ENCODE measurements around the gene TOP1. TPM values are rescaled to one million over a fixed set of nuclear protein-coding genes. Genes with fewer than 3 reads are reported as not detected.

TOP1 gene
- total RNA-seq, 1 donor from 2014 or later: 52.0 TPM

DNA sequence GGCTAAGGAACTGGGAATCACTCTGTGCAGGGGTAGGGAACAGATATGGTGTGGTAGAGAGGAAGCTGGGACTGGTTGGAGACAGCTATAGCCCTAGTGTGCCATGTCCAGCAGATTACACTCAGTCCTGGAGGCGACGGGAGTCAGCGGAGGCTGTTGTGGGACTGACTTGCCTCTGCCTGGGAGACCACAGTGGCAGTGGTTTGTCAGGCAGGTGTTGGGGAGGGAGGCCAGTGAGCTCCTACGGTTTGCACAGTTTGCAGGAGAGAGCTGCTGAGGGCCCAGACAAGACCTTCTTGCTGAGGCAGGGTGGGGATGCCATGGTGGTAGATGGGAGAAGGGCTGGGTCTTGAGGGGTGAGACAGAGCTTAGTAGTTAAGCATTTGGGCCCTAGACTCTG lies 113.6 kb downstream of the TOP1 start:
- ATAC-seq (no peak), DNase-seq (no peak)
- Histone ChIP-seq H3K27me3 (ENCODE audit: low read depth) (no peaks in the 10 kb centered on the region), H3K36me3 (peaks cover 4% of the 10 kb centered on the region), H3K4me1 (peaks cover 94% of the 10 kb centered on the region), H3K27ac (peak overlapping the region; percentile 73), H3K9me3 (no peaks in the 10 kb centered on the region), H3K4me3 (peak overlapping the region; percentile 21)
- TF ChIP-seq, protein P1, sequence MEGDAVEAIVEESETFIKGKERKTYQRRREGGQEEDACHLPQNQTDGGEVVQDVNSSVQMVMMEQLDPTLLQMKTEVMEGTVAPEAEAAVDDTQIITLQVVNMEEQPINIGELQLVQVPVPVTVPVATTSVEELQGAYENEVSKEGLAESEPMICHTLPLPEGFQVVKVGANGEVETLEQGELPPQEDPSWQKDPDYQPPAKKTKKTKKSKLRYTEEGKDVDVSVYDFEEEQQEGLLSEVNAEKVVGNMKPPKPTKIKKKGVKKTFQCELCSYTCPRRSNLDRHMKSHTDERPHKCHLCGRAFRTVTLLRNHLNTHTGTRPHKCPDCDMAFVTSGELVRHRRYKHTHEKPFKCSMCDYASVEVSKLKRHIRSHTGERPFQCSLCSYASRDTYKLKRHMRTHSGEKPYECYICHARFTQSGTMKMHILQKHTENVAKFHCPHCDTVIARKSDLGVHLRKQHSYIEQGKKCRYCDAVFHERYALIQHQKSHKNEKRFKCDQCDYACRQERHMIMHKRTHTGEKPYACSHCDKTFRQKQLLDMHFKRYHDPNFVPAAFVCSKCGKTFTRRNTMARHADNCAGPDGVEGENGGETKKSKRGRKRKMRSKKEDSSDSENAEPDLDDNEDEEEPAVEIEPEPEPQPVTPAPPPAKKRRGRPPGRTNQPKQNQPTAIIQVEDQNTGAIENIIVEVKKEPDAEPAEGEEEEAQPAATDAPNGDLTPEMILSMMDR (IDR thresholded peaks at IDR 0.05): no peak
- intact Hi-C loops (cut with DNase I): no loop called here

DNA sequence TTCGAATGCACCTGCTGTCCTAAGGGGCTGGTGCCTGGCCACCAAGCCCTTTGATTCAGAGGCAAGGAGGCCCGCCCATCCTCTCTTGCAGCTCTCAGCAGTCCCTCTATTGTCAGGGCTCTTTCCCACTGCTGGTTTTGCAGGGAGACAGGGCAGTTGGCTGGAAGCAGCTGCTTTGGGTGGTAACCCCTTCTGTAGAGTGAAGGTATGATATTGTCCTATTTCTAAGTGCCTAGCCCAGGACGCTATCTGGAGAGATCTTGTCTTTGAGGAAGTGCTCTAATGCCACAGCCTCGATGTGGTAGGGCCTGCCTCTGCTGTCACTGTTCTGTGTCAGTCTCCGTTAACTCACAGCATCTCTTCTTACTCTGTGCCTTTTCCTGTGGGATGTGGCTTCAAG lies 114.3 kb downstream of the TOP1 start:
- DNase-seq: no peak
- intact Hi-C loops (cut with DNase I): no loop called here
- peaks cover 100% of the 10 kb centered on the region for H3K4me1 ChIP-seq
- TF ChIP-seq, protein P1 (IDR thresholded peaks at IDR 0.05): no peak
- no peaks in the 10 kb centered on the region for H3K9me3 ChIP-seq
- H3K27ac ChIP-seq: peak overlapping the region; percentile 73
- no peak for ATAC-seq
- peak overlapping the region; percentile 21 for H3K4me3 ChIP-seq
- no peaks in the 10 kb centered on the region for H3K27me3 ChIP-seq (ENCODE audit: low read depth)
- peaks cover 4% of the 10 kb centered on the region for H3K36me3 ChIP-seq

DNA sequence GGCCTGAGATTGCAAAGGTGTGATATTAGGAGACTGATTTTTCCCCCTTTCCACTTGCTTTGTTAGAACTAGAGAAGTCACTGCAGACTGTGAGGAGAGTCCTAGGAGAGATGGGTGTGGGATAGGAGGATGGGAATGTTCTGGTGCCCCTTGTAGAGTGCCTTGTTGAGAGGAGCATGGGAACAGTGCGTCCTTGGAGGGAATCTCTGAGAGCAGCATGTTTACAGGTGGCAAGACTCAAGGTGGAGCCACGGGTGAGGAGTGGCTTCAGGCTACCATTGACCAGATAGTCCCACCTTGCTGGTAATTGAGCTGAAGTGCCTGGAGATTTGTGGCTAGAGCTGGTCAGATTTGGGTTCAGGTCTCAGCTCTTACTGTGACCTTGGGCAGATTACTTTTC lies 114.7 kb downstream of the TOP1 start:
- no peak for DNase-seq

DNA sequence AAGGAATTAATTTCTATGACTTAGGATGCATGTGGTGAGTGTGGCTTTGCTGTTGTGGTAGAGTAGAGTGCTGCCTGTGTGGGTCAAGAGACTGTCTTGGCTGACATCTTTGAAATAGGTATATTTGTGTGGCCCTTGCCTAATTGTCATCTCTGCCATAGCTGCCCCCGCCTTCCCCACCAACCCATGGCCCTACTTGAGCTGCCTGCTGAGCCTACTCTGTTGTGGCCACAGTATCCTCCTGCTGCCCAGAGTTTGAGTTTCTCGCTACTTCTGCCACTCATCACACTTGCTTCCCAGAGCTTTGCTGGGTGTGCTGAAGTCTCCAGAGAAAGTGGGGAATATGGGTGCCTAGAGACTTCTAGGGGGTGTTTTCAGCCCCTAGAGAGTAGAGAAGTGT lies 116.7 kb downstream of the TOP1 start:
- Histone ChIP-seq H3K27ac (peak overlapping the region; percentile 73), H3K27me3 (ENCODE audit: low read depth) (no peaks in the 10 kb centered on the region), H3K36me3 (peaks cover 4% of the 10 kb centered on the region), H3K9me3 (no peaks in the 10 kb centered on the region), H3K4me1 (peaks cover 100% of the 10 kb centered on the region), H3K4me3 (no peak overlapping the region)
- no peak for DNase-seq
- ATAC-seq: no peak
- intact Hi-C loops (cut with DNase I): no loop called here
- TF ChIP-seq, protein P1 (IDR thresholded peaks at IDR 0.05): no peak

More for the DNA sequence above, 114.7 kb downstream of the TOP1 start:
- Histone ChIP-seq H3K4me3 (no peak overlapping the region), H3K27ac (peak overlapping the region; percentile 73), H3K9me3 (no peaks in the 10 kb centered on the region), H3K27me3 (ENCODE audit: low read depth) (no peaks in the 10 kb centered on the region), H3K36me3 (peaks cover 4% of the 10 kb centered on the region), H3K4me1 (peaks cover 100% of the 10 kb centered on the region)
- TF ChIP-seq, protein P1 (IDR thresholded peaks at IDR 0.05): no peak
- peak; percentile 48 to 60 for ATAC-seq
- intact Hi-C loops (cut with DNase I): no loop called here

DNA sequence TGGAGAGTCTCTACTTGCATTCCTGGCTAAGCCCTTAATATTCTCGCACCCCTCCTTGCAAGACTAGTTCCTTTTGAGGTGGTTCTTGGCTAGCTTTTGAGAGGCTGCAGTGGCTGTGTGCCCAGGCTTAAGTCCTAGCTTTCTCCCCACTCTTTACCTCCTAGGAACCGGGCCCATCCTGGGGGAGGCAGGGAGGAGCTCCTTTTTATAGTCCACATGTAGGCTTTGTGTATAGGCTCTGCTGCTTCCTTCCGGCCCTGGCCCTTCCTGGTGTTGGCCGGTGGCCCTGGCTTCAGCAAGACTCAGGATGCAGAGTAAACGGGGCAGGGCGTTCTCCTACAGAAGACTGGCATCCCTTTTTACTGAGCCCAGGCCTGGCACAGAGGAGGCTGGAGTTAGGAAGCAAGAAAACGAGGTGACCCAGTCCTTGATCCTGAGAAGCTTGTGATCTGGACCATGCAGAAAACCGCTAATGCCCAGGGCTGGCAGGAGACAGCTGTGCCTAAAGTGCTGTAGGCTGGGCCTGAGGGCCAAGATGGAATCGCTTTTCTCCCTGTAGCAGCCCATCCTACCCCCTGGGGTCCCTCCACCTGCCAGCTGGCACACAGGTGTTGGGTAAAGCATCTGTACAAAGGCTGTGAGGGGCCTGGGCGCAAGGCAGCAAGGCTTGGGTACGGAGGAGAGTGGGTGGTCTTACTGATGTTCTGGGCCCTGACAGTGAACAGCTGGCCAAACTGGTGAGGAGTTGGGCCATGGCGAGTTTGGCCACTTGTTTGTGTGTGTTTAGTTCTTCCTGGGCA lies 117.4 kb downstream of the TOP1 start:
- DNase-seq (peak; percentile 79), ATAC-seq (peak; percentile 47 to 78)
- Histone ChIP-seq H3K9me3 (no peaks in the 10 kb centered on the region), H3K36me3 (peaks cover 4% of the 10 kb centered on the region), H3K27ac (peak overlapping the region; percentile 73), H3K4me3 (no peak overlapping the region), H3K4me1 (peaks cover 100% of the 10 kb centered on the region), H3K27me3 (ENCODE audit: low read depth) (no peaks in the 10 kb centered on the region)
- TF ChIP-seq, protein P1 (IDR thresholded peaks at IDR 0.05): no peak
- intact Hi-C loops (cut with DNase I): no loop called here
